Measurements from ENCODE around the gene LKAAEAR1. TPM values are rescaled to one million over a fixed set of nuclear protein-coding genes. Genes with fewer than 3 reads are reported as not detected.

Gene LKAAEAR1
- total and polyA plus RNA-seq, 2 of the 13 experiments (the other 11 are each of a cell fraction or from before 2014, with no cell fraction given): not detected

DNA sequence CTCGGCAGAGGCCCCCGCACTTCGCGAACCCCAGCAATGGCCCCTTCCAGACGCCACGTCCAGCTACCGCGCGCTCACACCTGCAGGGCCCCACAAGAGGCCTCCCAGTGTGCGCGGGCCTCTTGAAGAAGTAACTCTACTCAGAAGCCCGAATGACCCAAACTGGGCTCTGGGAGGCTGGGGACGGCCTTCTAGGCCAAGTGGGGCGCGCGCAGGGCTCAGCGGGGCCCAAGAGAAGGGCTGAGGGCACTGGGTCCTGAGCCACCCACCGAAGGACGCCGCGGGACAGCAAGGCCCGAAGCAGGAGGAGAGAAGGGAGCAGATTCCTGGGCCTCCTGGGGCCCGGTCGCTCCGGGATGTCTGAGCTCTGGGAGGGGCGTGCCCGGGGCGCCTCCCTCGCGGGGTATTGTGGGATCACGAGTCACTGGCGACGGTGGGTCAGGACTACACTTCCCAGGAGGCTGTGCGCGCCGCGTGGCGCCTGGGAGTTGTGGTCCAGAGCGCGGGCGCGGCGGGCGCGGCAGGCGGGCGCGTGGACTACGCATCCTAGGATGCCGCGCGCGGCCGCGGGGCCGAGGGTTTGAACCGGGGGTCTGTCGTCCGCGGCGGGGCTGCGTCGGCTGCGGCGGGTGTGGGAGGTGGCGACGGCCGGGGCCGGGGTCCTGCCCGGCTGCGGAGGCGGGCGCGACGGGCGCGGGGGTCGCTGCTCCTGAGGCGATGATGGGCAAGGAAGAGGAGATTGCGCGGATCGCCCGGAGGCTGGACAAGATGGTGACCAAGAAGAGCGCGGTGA is 21.4 kb downstream of the LKAAEAR1 start, which contains the start of gene TCEA2 (continued):
- TF ChIP-seq XRCC5 (optimal IDR thresholded peaks at IDR 0.05; ENCODE audit: low read length) (peak; percentile 81), ZNF678 (CRISPR knock-in tag; IDR thresholded peaks at IDR 0.05) (peak; percentile 68; the same call in 1 of the 2 replicates), ONECUT2 (CRISPR knock-in tag; IDR thresholded peaks at IDR 0.05) (no peak), RAD51 (IDR thresholded peaks at IDR 0.05; ENCODE audit: borderline replicate concordance) (no peak), ZNF792 (CRISPR knock-in tag; IDR thresholded peaks at IDR 0.05) (peak; percentile 86), KAT7 (CRISPR knock-in tag; IDR thresholded peaks at IDR 0.05; ENCODE audit: borderline replicate concordance) (peak; percentile 64), SOX6 (IDR thresholded peaks at IDR 0.05) (no peak), SOX6 (CRISPR knock-in tag; IDR thresholded peaks at IDR 0.05) (peak; percentile 79), FOXJ3 (CRISPR knock-in tag; IDR thresholded peaks at IDR 0.05; ENCODE audit: borderline replicate concordance) (no peak), ZNF772 (CRISPR knock-in tag; IDR thresholded peaks at IDR 0.05) (peak; percentile 83; the same call in 1 of the 2 replicates), TBX2 (CRISPR knock-in tag; IDR thresholded peaks at IDR 0.05; ENCODE audit: borderline replicate concordance) (peak; percentile 91), POLR2G (IDR thresholded peaks at IDR 0.05; ENCODE audit: low read depth, low read length) (peak; percentile 93), ZSCAN22 (CRISPR knock-in tag; IDR thresholded peaks at IDR 0.05) (no peak; the same call in 1 of the 2 replicates), MLLT10 (CRISPR knock-in tag; IDR thresholded peaks at IDR 0.05) (no peak), ZSCAN25 (CRISPR knock-in tag; IDR thresholded peaks at IDR 0.05) (peak; percentile 70; the same call in 1 of the 2 replicates), ZNF615 (CRISPR knock-in tag; IDR thresholded peaks at IDR 0.05; ENCODE audit: borderline replicate concordance) (peak; percentile 28; the same call in 1 of the 2 replicates), HMG20A (CRISPR knock-in tag; IDR thresholded peaks at IDR 0.05; ENCODE audit: borderline replicate concordance) (0 out of 2 replicates have a peak, but pooled peaks have one; percentile 8), ZNF263 (CRISPR knock-in tag; IDR thresholded peaks at IDR 0.05) (no peak; the same call in 1 of the 2 replicates), ZSCAN21 (CRISPR knock-in tag; IDR thresholded peaks at IDR 0.05; ENCODE audit: borderline replicate concordance) (peak; percentile 90), SRSF4 (IDR thresholded peaks at IDR 0.05; ENCODE audit: low read depth, low read length, poor library complexity, severe bottlenecking) (no peak), PHF5A (CRISPR knock-in tag; IDR thresholded peaks at IDR 0.05; ENCODE audit: low read depth, unreplicated experiment) (peak; percentile 99), REL (CRISPR knock-in tag; conservative IDR thresholded peaks at IDR 0.05) (peak; percentile 80; the same call in 1 of the 2 replicates)
- TF ChIP-seq, protein P1, sequence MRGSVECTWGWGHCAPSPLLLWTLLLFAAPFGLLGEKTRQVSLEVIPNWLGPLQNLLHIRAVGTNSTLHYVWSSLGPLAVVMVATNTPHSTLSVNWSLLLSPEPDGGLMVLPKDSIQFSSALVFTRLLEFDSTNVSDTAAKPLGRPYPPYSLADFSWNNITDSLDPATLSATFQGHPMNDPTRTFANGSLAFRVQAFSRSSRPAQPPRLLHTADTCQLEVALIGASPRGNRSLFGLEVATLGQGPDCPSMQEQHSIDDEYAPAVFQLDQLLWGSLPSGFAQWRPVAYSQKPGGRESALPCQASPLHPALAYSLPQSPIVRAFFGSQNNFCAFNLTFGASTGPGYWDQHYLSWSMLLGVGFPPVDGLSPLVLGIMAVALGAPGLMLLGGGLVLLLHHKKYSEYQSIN (CRISPR knock-in tag; IDR thresholded peaks at IDR 0.05; ENCODE audit: borderline replicate concordance): no peak
- TF ChIP-seq, protein P2, sequence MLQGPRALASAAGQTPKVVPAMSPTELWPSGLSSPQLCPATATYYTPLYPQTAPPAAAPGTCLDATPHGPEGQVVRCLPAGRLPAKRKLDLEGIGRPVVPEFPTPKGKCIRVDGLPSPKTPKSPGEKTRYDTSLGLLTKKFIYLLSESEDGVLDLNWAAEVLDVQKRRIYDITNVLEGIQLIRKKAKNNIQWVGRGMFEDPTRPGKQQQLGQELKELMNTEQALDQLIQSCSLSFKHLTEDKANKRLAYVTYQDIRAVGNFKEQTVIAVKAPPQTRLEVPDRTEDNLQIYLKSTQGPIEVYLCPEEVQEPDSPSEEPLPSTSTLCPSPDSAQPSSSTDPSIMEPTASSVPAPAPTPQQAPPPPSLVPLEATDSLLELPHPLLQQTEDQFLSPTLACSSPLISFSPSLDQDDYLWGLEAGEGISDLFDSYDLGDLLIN (CRISPR knock-in tag; IDR thresholded peaks at IDR 0.05; ENCODE audit: borderline replicate concordance): peak; percentile 97; the same call in 1 of the 2 replicates
- TF ChIP-seq, protein P3, sequence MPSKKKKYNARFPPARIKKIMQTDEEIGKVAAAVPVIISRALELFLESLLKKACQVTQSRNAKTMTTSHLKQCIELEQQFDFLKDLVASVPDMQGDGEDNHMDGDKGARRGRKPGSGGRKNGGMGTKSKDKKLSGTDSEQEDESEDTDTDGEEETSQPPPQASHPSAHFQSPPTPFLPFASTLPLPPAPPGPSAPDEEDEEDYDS (CRISPR knock-in tag; IDR thresholded peaks at IDR 0.05): peak; percentile 81
- TF ChIP-seq, protein P4, sequence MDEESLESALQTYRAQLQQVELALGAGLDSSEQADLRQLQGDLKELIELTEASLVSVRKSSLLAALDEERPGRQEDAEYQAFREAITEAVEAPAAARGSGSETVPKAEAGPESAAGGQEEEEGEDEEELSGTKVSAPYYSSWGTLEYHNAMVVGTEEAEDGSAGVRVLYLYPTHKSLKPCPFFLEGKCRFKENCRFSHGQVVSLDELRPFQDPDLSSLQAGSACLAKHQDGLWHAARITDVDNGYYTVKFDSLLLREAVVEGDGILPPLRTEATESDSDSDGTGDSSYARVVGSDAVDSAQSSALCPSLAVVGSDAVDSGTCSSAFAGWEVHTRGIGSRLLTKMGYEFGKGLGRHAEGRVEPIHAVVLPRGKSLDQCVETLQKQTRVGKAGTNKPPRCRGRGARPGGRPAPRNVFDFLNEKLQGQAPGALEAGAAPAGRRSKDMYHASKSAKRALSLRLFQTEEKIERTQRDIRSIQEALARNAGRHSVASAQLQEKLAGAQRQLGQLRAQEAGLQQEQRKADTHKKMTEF (CRISPR knock-in tag; IDR thresholded peaks at IDR 0.05): peak; percentile 93

All from HepG2 (cell line).